SK-N-SH treated with all-trans-retinoic acid at 6 μM for 48 hours (cell line): ENCODE results near the gene GFRA1.

ENCODE experiments used
- GLIS3 ChIP-seq: fragments of 250-450 bp; sonication (Bioruptor Pico); IDR thresholded peaks from 2 replicates; pipeline ENCODE4 v1.5.0; 2020; ENCODE audit warnings: mild to moderate bottlenecking, moderate library complexity
- ISL1 ChIP-seq: fragments of 250-450 bp; sonication (Bioruptor Pico); IDR thresholded peaks from 2 replicates; pipeline ENCODE4 v2.1.2; 2022; ENCODE audit warnings: mild to moderate bottlenecking, moderate library complexity
- OSR1 ChIP-seq: fragments of 250-450 bp; sonication (Bioruptor Pico); IDR thresholded peaks from 2 replicates; pipeline ENCODE4 v1.8.0; 2022; ENCODE audit warnings: moderate library complexity, mild to moderate bottlenecking, inconsistent platforms
- POU6F1 ChIP-seq: fragments of 250-450 bp; sonication (Bioruptor Pico); IDR thresholded peaks from 2 replicates; pipeline ENCODE4 v1.8.0; 2021; ENCODE audit warnings: low read depth, mild to moderate bottlenecking, moderate library complexity, borderline replicate concordance
- RARB ChIP-seq: fragments of 250-450 bp; sonication (Bioruptor Pico); IDR thresholded peaks from 2 replicates; pipeline ENCODE4 v1.8.0; 2021; ENCODE audit warnings: mild to moderate bottlenecking, moderate library complexity
- TCF4 ChIP-seq: fragments of 250-450 bp; sonication (Bioruptor Pico); IDR thresholded peaks from 2 replicates; pipeline ENCODE4 v1.8.0; 2021; ENCODE audit warnings: mild to moderate bottlenecking, moderate library complexity, borderline replicate concordance
- ZFP3 ChIP-seq: fragments of 250-450 bp; sonication (Bioruptor Pico); IDR thresholded peaks from 2 replicates; pipeline ENCODE4 v1.5.0; 2020; ENCODE audit warnings: mild to moderate bottlenecking, moderate library complexity
- ZFP30 ChIP-seq: fragments of 450-650 bp; formaldehyde crosslinking; IDR thresholded peaks from 2 replicates; pipeline ENCODE4 v1.5.0; 2022; ENCODE audit warnings: mild to moderate bottlenecking, moderate library complexity
- ZNF70 ChIP-seq: fragments of 450-650 bp; formaldehyde crosslinking; IDR thresholded peaks from 2 replicates; pipeline ENCODE4 v1.5.0; 2020; ENCODE audit warnings: mild to moderate bottlenecking, moderate library complexity

GRCh38 chr10:116024271-116024878, 248.6 kb downstream of the GFRA1 start:
- no peak for TF ChIP-seq RARB (CRISPR knock-in tag)
- TF ChIP-seq TCF4 = no peak
- TF ChIP-seq ZFP3 = no peak
- TF ChIP-seq OSR1 (CRISPR knock-in tag) = no peak
- TF ChIP-seq POU6F1 = no peak
- TF ChIP-seq GLIS3 (CRISPR knock-in tag) = no peak
- TF ChIP-seq ISL1 = no peak
- TF ChIP-seq ZNF70 (CRISPR knock-in tag) = no peak
- TF ChIP-seq ZFP30 (CRISPR knock-in tag) = no peak
